ENCODE measurements around the gene CHRDL2.

CHRDL2 gene

GRCh38 chr11:74717221-74717969 lies 13.8 kb downstream of the CHRDL2 start:
- DNase-seq (ENCODE audit: low read depth in 2 of 3, low spot score in 1 of 3): no peak

GRCh38 chr11:74714904-74715303 lies 16.3 kb downstream of the CHRDL2 start:
- peak in 1 of 3 donors; percentile 13 for DNase-seq (ENCODE audit: low read depth in 2 of 3, low spot score in 1 of 3)

GRCh38 chr11:74713686-74714085 lies 17.5 kb downstream of the CHRDL2 start:
- no peak for DNase-seq (ENCODE audit: low read depth in 2 of 3, low spot score in 1 of 3)

- no peak for DNase-seq (ENCODE audit: low read depth in 2 of 3, low spot score in 1 of 3)
Observed at GRCh38 chr11:74710281-74710938, 20.8 kb downstream of the CHRDL2 start.

GRCh38 chr11:74709175-74709574 lies 22.1 kb downstream of the CHRDL2 start:
- no peak for DNase-seq (ENCODE audit: low read depth in 2 of 3, low spot score in 1 of 3)

GRCh38 chr11:74707602-74708510 lies 23.4 kb downstream of the CHRDL2 start:
- no peak for DNase-seq (ENCODE audit: low read depth in 2 of 3, low spot score in 1 of 3)

- DNase-seq (ENCODE audit: low read depth in 2 of 3, low spot score in 1 of 3): no peak
Observed at GRCh38 chr11:74707182-74707581, 24.0 kb downstream of the CHRDL2 start.

GRCh38 chr11:74703211-74703610 lies 28.0 kb downstream of the CHRDL2 start:
- no peak for DNase-seq (ENCODE audit: low read depth in 2 of 3, low spot score in 1 of 3)

GRCh38 chr11:74702383-74703007 lies 28.7 kb downstream of the CHRDL2 start:
- peak; percentile 33 to 44 (median 43) for DNase-seq (ENCODE audit: low read depth in 2 of 3, low spot score in 1 of 3)

- DNase-seq (ENCODE audit: low read depth in 2 of 3, low spot score in 1 of 3): peak in 1 of 3 donors; percentile 7
Observed at GRCh38 chr11:74701351-74701750, 29.9 kb downstream of the CHRDL2 start.

GRCh38 chr11:74699615-74700396 lies 31.4 kb downstream of the CHRDL2 start:
- no peak for DNase-seq (ENCODE audit: low read depth in 2 of 3, low spot score in 1 of 3)

- no peak for DNase-seq (ENCODE audit: low read depth in 2 of 3, low spot score in 1 of 3)
Observed at GRCh38 chr11:74697722-74698121, 33.5 kb downstream of the CHRDL2 start.

GRCh38 chr11:74696939-74697675 lies 34.1 kb downstream of the CHRDL2 start:
- DNase-seq (ENCODE audit: low read depth in 2 of 3, low spot score in 1 of 3): no peak

- DNase-seq (ENCODE audit: low read depth in 2 of 3, low spot score in 1 of 3): no peak
Observed at GRCh38 chr11:74696500-74696899, 34.7 kb downstream of the CHRDL2 start.

- DNase-seq (ENCODE audit: low read depth in 2 of 3, low spot score in 1 of 3): no peak
Observed at GRCh38 chr11:74695705-74696280, 35.4 kb downstream of the CHRDL2 start.

GRCh38 chr11:74694136-74694930 lies 36.9 kb downstream of the CHRDL2 start:
- no peak for DNase-seq (ENCODE audit: low read depth in 2 of 3, low spot score in 1 of 3)

- DNase-seq (ENCODE audit: low read depth in 2 of 3, low spot score in 1 of 3): no peak
Observed at GRCh38 chr11:74693531-74693930, 37.7 kb downstream of the CHRDL2 start.

GRCh38 chr11:74691755-74692154 lies 39.5 kb downstream of the CHRDL2 start:
- DNase-seq (ENCODE audit: low read depth in 2 of 3, low spot score in 1 of 3): no peak

GRCh38 chr11:74689666-74690065 lies 41.6 kb downstream of the CHRDL2 start:
- no peak for DNase-seq (ENCODE audit: low read depth in 2 of 3, low spot score in 1 of 3)
